Trophoblast cell (in vitro differentiated cells and primary cell): ENCODE measurements around the gene TSHZ1.

Source experiments
- DNase-seq, 2 donors: peaks; one replicate each; pipeline ENCODE4 v3.0.0-alpha.2; 2016
- H2AFZ ChIP-seq: 2 replicates; pipeline ENCODE4 v1.6.1; 2013; ENCODE audit warnings: low read length, moderate library complexity, mild to moderate bottlenecking; ENCODE audit not compliant: insufficient read depth, poor library complexity
- H2AK5ac ChIP-seq: 2 replicates; pipeline ENCODE4 v1.6.1; 2013; ENCODE audit warnings: mild to moderate bottlenecking, low read length
- H2BK120ac ChIP-seq: 2 replicates; pipeline ENCODE4 v1.6.1; 2013; ENCODE audit warnings: low read length, mild to moderate bottlenecking, moderate library complexity; ENCODE audit not compliant: insufficient read depth, poor library complexity
- H2BK12ac ChIP-seq: 2 replicates; pipeline ENCODE4 v1.6.1; 2013; ENCODE audit warnings: mild to moderate bottlenecking, low read length, moderate library complexity
- H2BK5ac ChIP-seq: 2 replicates; pipeline ENCODE4 v1.6.1; 2013; ENCODE audit warnings: low read length, low read depth, moderate library complexity, mild to moderate bottlenecking; ENCODE audit not compliant: poor library complexity
- H3K14ac ChIP-seq: 2 replicates; pipeline ENCODE4 v1.6.1; 2013; ENCODE audit warnings: mild to moderate bottlenecking, low read length
- H3K18ac ChIP-seq: 2 replicates; pipeline ENCODE4 v1.6.1; 2013; ENCODE audit warnings: mild to moderate bottlenecking, low read length
- H3K23ac ChIP-seq: 2 replicates; pipeline ENCODE4 v1.6.1; 2013; ENCODE audit warnings: low read length
- H3K27ac ChIP-seq: 2 replicates; pipeline ENCODE4 v1.5.1; 2013; ENCODE audit warnings: low read depth, mild to moderate bottlenecking, inconsistent platforms, low read length, moderate library complexity
- H3K27me3 ChIP-seq: 2 replicates; pipeline ENCODE4 v1.6.1; 2013; ENCODE audit warnings: inconsistent platforms, mild to moderate bottlenecking, low read length, moderate library complexity; ENCODE audit not compliant: insufficient read depth
- H3K36me3 ChIP-seq, 2 experiments: 1 replicate in 1 of 2; 2 replicates in 1 of 2; pipeline ENCODE4 v1.6.1; 2013; ENCODE audit warnings: low read length in 2 of 2, mild to moderate bottlenecking in 2 of 2, moderate library complexity in 1 of 2; ENCODE audit not compliant: insufficient read depth in 2 of 2, control insufficient read depth in 1 of 2
- H3K4ac ChIP-seq: 2 replicates; pipeline ENCODE4 v1.6.1; 2013; ENCODE audit warnings: low read depth, mild to moderate bottlenecking, low read length, moderate library complexity
- H3K4me1 ChIP-seq, 2 experiments: 1 replicate in 1 of 2; 2 replicates in 1 of 2; pipeline ENCODE4 v1.6.1; 2013; ENCODE audit warnings: low read length in 2 of 2, mild to moderate bottlenecking in 2 of 2, moderate library complexity in 1 of 2; ENCODE audit not compliant: insufficient read depth in 2 of 2, control insufficient read depth in 1 of 2
- H3K4me2 ChIP-seq: 2 replicates; pipeline ENCODE4 v1.6.1; 2013; ENCODE audit warnings: inconsistent platforms, mild to moderate bottlenecking, low read length, moderate library complexity
- H3K4me3 ChIP-seq: 2 replicates; pipeline ENCODE4 v1.5.1; 2013; ENCODE audit warnings: mild to moderate bottlenecking, low read depth, low read length, inconsistent platforms
- H3K79me1 ChIP-seq: one replicate; pipeline ENCODE4 v1.6.1; 2013; ENCODE audit warnings: low read length
- H3K79me2 ChIP-seq: 2 replicates; pipeline ENCODE4 v1.6.1; 2013; ENCODE audit warnings: low read length, mild to moderate bottlenecking; ENCODE audit not compliant: control insufficient read depth, insufficient read depth, poor library complexity
- H3K9ac ChIP-seq: 2 replicates; pipeline ENCODE4 v1.6.1; 2013; ENCODE audit warnings: mild to moderate bottlenecking, low read length
- H3K9me3 ChIP-seq: 2 replicates; pipeline ENCODE4 v1.6.1; 2013; ENCODE audit warnings: low read depth, mild to moderate bottlenecking, control low read depth, inconsistent platforms, low read length; ENCODE audit not compliant: insufficient read depth
- H4K12ac ChIP-seq: 2 replicates; pipeline ENCODE4 v1.6.1; 2013; ENCODE audit warnings: low read depth, mild to moderate bottlenecking, low read length, moderate library complexity
- H4K8ac ChIP-seq: 2 replicates; pipeline ENCODE4 v1.6.1; 2013; ENCODE audit warnings: low read depth, mild to moderate bottlenecking, low read length, moderate library complexity
- H4K91ac ChIP-seq: one replicate; pipeline ENCODE4 v1.6.1; 2013; ENCODE audit warnings: low read depth, mild to moderate bottlenecking, low read length, moderate library complexity
- WGBS: extraction: QIAGEN DNeasy Blood & Tissue Kit; methylation state at CpG from one replicate; pipeline ENCODE4 v1.1.7; 2013; ENCODE audit warnings: missing lambda C conversion rate; ENCODE audit not compliant: insufficient read length, insufficient coverage; ENCODE audit errors: extremely low coverage; 5-methylcytosine and 5-hydroxymethylcytosine counted together

Gene TSHZ1

GRCh38 chr18:75334869-75335268, 124.3 kb downstream of the TSHZ1 start:
- Histone ChIP-seq H4K12ac (no peak overlapping the region), H2AK5ac (no peak overlapping the region), H4K91ac (no peak overlapping the region), H3K9ac (no peak overlapping the region), H3K27me3 (no peaks in the 10 kb centered on the region), H2BK12ac (no peak overlapping the region), H3K79me1 (no peaks in the 10 kb centered on the region), H3K79me2 (no peaks in the 10 kb centered on the region), H3K4ac (no peak overlapping the region), H3K27ac (no peak overlapping the region), H2AFZ (no peak overlapping the region), H3K4me3 (no peak overlapping the region), H3K4me1 (no peaks in the 10 kb centered on the region), H3K18ac (no peak overlapping the region), H3K23ac (no peak overlapping the region), H3K4me2 (no peak overlapping the region), H4K8ac (no peak overlapping the region), H3K9me3 (peaks cover 5% of the 10 kb centered on the region), H2BK120ac (no peak overlapping the region), H3K14ac (no peak overlapping the region), H3K36me3 (no peaks in the 10 kb centered on the region), H2BK5ac (no peak overlapping the region)
- DNase-seq = no peak
- no CpG with 5 or more reads among the region's 5 CpGs for WGBS

GRCh38 chr18:75335511-75335910, 124.9 kb downstream of the TSHZ1 start:
- Histone ChIP-seq H2AK5ac (no peak overlapping the region), H3K27ac (no peak overlapping the region), H2BK12ac (no peak overlapping the region), H3K18ac (no peak overlapping the region), H3K23ac (peak overlapping the region; percentile 21), H4K12ac (no peak overlapping the region), H3K9me3 (peaks cover 5% of the 10 kb centered on the region), H3K4ac (no peak overlapping the region), H3K9ac (no peak overlapping the region), H3K36me3 (no peaks in the 10 kb centered on the region), H2BK5ac (no peak overlapping the region), H3K27me3 (no peaks in the 10 kb centered on the region), H4K8ac (no peak overlapping the region), H3K79me1 (no peaks in the 10 kb centered on the region), H4K91ac (no peak overlapping the region), H2AFZ (no peak overlapping the region), H3K79me2 (no peaks in the 10 kb centered on the region), H3K4me3 (no peak overlapping the region), H2BK120ac (no peak overlapping the region), H3K4me2 (no peak overlapping the region), H3K4me1 (no peaks in the 10 kb centered on the region), H3K14ac (no peak overlapping the region)
- no CpG with 5 or more reads among the region's 6 CpGs for WGBS
- DNase-seq = no peak

GRCh38 chr18:75336767-75337166, 126.2 kb downstream of the TSHZ1 start:
- H3K4me2 ChIP-seq = no peak overlapping the region
- no peak overlapping the region for H3K14ac ChIP-seq
- no peak overlapping the region for H3K9ac ChIP-seq
- H3K9me3 ChIP-seq = peaks cover 5% of the 10 kb centered on the region
- H3K27ac ChIP-seq = no peak overlapping the region
- H3K36me3 ChIP-seq = no peaks in the 10 kb centered on the region
- H3K4me1 ChIP-seq = no peaks in the 10 kb centered on the region
- no peak overlapping the region for H2AK5ac ChIP-seq
- H2BK12ac ChIP-seq = no peak overlapping the region
- no peak overlapping the region for H3K4ac ChIP-seq
- no peak overlapping the region for H3K4me3 ChIP-seq
- WGBS = no CpG with 5 or more reads among the region's 6 CpGs
- no peaks in the 10 kb centered on the region for H3K27me3 ChIP-seq
- H4K8ac ChIP-seq = no peak overlapping the region
- no peak overlapping the region for H2BK120ac ChIP-seq
- H4K91ac ChIP-seq = no peak overlapping the region
- no peak overlapping the region for H4K12ac ChIP-seq
- DNase-seq = no peak
- no peak overlapping the region for H2AFZ ChIP-seq
- H2BK5ac ChIP-seq = no peak overlapping the region
- H3K79me2 ChIP-seq = no peaks in the 10 kb centered on the region
- no peak overlapping the region for H3K23ac ChIP-seq
- H3K18ac ChIP-seq = no peak overlapping the region
- H3K79me1 ChIP-seq = no peaks in the 10 kb centered on the region

GRCh38 chr18:75337348-75337747, 126.8 kb downstream of the TSHZ1 start:
- no peak overlapping the region for H3K4me2 ChIP-seq
- no peaks in the 10 kb centered on the region for H3K4me1 ChIP-seq
- H3K27ac ChIP-seq = no peak overlapping the region
- no peak overlapping the region for H4K12ac ChIP-seq
- no peaks in the 10 kb centered on the region for H3K79me2 ChIP-seq
- no peak overlapping the region for H3K4me3 ChIP-seq
- no peak overlapping the region for H2AK5ac ChIP-seq
- H2BK12ac ChIP-seq = no peak overlapping the region
- no CpG with 5 or more reads among the region's 7 CpGs for WGBS
- H2AFZ ChIP-seq = no peak overlapping the region
- no peak overlapping the region for H3K14ac ChIP-seq
- no peak for DNase-seq
- H3K36me3 ChIP-seq = no peaks in the 10 kb centered on the region
- H4K91ac ChIP-seq = no peak overlapping the region
- no peak overlapping the region for H3K4ac ChIP-seq
- no peaks in the 10 kb centered on the region for H3K27me3 ChIP-seq
- H2BK5ac ChIP-seq = no peak overlapping the region
- H3K79me1 ChIP-seq = no peaks in the 10 kb centered on the region
- no peak overlapping the region for H2BK120ac ChIP-seq
- H3K9ac ChIP-seq = no peak overlapping the region
- no peak overlapping the region for H3K23ac ChIP-seq
- no peak overlapping the region for H3K18ac ChIP-seq
- no peak overlapping the region for H4K8ac ChIP-seq
- peaks cover 5% of the 10 kb centered on the region for H3K9me3 ChIP-seq
